Astrocyte (in vitro differentiated cells and primary cell): ENCODE data around the gene PRR7. TPM values are rescaled to one million over a fixed set of nuclear protein-coding genes. Genes with fewer than 3 reads are reported as not detected.
A peak's percentile ranks its signal among the peaks of the same experiment; 100 is the strongest.

Experiments
- DNase-seq: peaks from one replicate; pipeline ENCODE4 v3.0.0-alpha.2; 2010; ENCODE audit warnings: low read depth
- FAIRE-seq: peaks from 2 replicates; lab custom pipeline; 2011; peaks lifted over from hg19 to GRCh38; lab: Jason Lieb, UNC
- H2AFZ ChIP-seq: 2 replicates; pipeline ENCODE4 v1.6.0; 2012; ENCODE audit warnings: low read depth, low read length, inconsistent platforms
- H3K27ac ChIP-seq: 2 replicates; pipeline ENCODE4 v1.5.1; 2011; ENCODE audit warnings: low read depth, low read length, inconsistent platforms
- H3K27me3 ChIP-seq: 2 replicates; pipeline ENCODE4 v1.6.0; 2011; ENCODE audit warnings: low read length, inconsistent platforms; ENCODE audit not compliant: insufficient read depth
- H3K36me3 ChIP-seq: 2 replicates; pipeline ENCODE4 v1.5.1; 2011; ENCODE audit warnings: low read length, inconsistent platforms; ENCODE audit not compliant: insufficient read depth
- H3K4me1 ChIP-seq: 2 replicates; pipeline ENCODE4 v1.5.1; 2011; ENCODE audit warnings: low read length, inconsistent platforms; ENCODE audit not compliant: insufficient read depth
- H3K4me2 ChIP-seq: 2 replicates; pipeline ENCODE4 v1.6.0; 2012; ENCODE audit warnings: low read length, inconsistent platforms
- H3K4me3 ChIP-seq: 2 replicates; pipeline ENCODE4 v1.5.1; 2011; ENCODE audit warnings: low read depth, mild to moderate bottlenecking, low read length, inconsistent platforms; ENCODE audit not compliant: insufficient read depth
- H3K79me2 ChIP-seq: 2 replicates; pipeline ENCODE4 v1.6.0; 2012; ENCODE audit warnings: mild to moderate bottlenecking, low read length, inconsistent platforms; ENCODE audit not compliant: insufficient read depth
- H3K9ac ChIP-seq: 2 replicates; pipeline ENCODE4 v1.6.0; 2012; ENCODE audit warnings: mild to moderate bottlenecking, low read length, inconsistent platforms
- H3K9me3 ChIP-seq: 2 replicates; pipeline ENCODE4 v1.5.1; 2012; ENCODE audit warnings: low read depth, mild to moderate bottlenecking, low read length, inconsistent platforms; ENCODE audit not compliant: insufficient read depth
- H4K20me1 ChIP-seq: 2 replicates; pipeline ENCODE4 v1.6.0; 2012; ENCODE audit warnings: low read length, inconsistent platforms; ENCODE audit not compliant: insufficient read depth
- H3K27ac Mint-ChIP-seq: one replicate; pipeline ENCODE4 v1.8.0; 2021; ENCODE audit warnings: mild to moderate bottlenecking, mixed read lengths; ENCODE audit not compliant: unreplicated experiment
- H3K27me3 Mint-ChIP-seq: one replicate; pipeline ENCODE4 v1.8.0; 2021; ENCODE audit warnings: low read depth, mixed read lengths; ENCODE audit not compliant: unreplicated experiment
- H3K36me3 Mint-ChIP-seq: one replicate; pipeline ENCODE4 v1.8.0; 2021; ENCODE audit warnings: low read depth, mixed read lengths; ENCODE audit not compliant: unreplicated experiment
- H3K4me1 Mint-ChIP-seq: one replicate; pipeline ENCODE4 v1.8.0; 2021; ENCODE audit warnings: low read depth, mixed read lengths; ENCODE audit not compliant: unreplicated experiment
- H3K4me3 Mint-ChIP-seq: one replicate; pipeline ENCODE4 v1.8.0; 2021; ENCODE audit warnings: mild to moderate bottlenecking, moderate library complexity, mixed read lengths; ENCODE audit not compliant: unreplicated experiment
- H3K9me3 Mint-ChIP-seq: one replicate; pipeline ENCODE4 v1.8.0; 2021; ENCODE audit warnings: mild to moderate bottlenecking, mixed read lengths; ENCODE audit not compliant: unreplicated experiment
- CTCF ChIP-seq: IDR thresholded peaks from 2 replicates; pipeline ENCODE4 v1.5.1; 2011; ENCODE audit warnings: low read depth, mild to moderate bottlenecking, inconsistent platforms, low read length, moderate library complexity; ENCODE audit not compliant: insufficient read depth
- EZH2 ChIP-seq: IDR thresholded peaks from 2 replicates; pipeline ENCODE4 v1.6.1; 2012; ENCODE audit warnings: mild to moderate bottlenecking, low read length, inconsistent platforms; ENCODE audit not compliant: insufficient read depth
- total RNA-seq: library from RNA; stranded (reverse); gene quantifications from 2 replicates; pipeline ENCODE4 v1.2.1, GENCODE V29; 2021

Gene PRR7
- total RNA-seq, 1 donor from 2014 or later = 9.9 TPM

GRCh38 chr5:177467436-177467835, 20.8 kb downstream of the PRR7 start:
- peaks cover 46% of the 10 kb centered on the region for H3K4me1 ChIP-seq
- H2AFZ ChIP-seq = no peak overlapping the region
- no peaks in the 10 kb centered on the region for H3K9me3 ChIP-seq
- no peak overlapping the region for H3K9ac ChIP-seq
- H3K4me3 ChIP-seq = no peak overlapping the region
- H3K4me2 ChIP-seq = no peak overlapping the region
- peaks cover 41% of the 10 kb centered on the region for H3K36me3 ChIP-seq
- peaks cover 82% of the 10 kb centered on the region for H3K79me2 ChIP-seq
- Mint-ChIP-seq H3K4me1 (peaks cover 35% of the 10 kb centered on the region), H3K27ac (no peak overlapping the region), H3K36me3 (peaks cover 33% of the 10 kb centered on the region), H3K27me3 (no peaks in the 10 kb centered on the region), H3K9me3 (no peaks in the 10 kb centered on the region), H3K4me3 (no peak overlapping the region)
- FAIRE-seq (no peak), DNase-seq (no peak)
- no peaks in the 10 kb centered on the region for H3K27me3 ChIP-seq
- no peak for TF ChIP-seq CTCF
- no peak for TF ChIP-seq EZH2
- H4K20me1 ChIP-seq = peaks cover 88% of the 10 kb centered on the region
- H3K27ac ChIP-seq = no peak overlapping the region

- Histone ChIP-seq H3K79me2 (peaks cover 82% of the 10 kb centered on the region), H3K27me3 (no peaks in the 10 kb centered on the region), H3K36me3 (peaks cover 40% of the 10 kb centered on the region), H3K4me3 (no peak overlapping the region), H3K9me3 (no peaks in the 10 kb centered on the region), H2AFZ (no peak overlapping the region), H4K20me1 (peaks cover 83% of the 10 kb centered on the region), H3K9ac (peak overlapping the region; percentile 94), H3K4me1 (peaks cover 46% of the 10 kb centered on the region), H3K4me2 (peak overlapping the region; percentile 99), H3K27ac (peak overlapping the region; percentile 81)
- FAIRE-seq (no peak), DNase-seq (no peak)
- H3K27me3 Mint-ChIP-seq = no peaks in the 10 kb centered on the region
- peak overlapping the region; percentile 68 for H3K4me3 Mint-ChIP-seq
- TF ChIP-seq CTCF (no peak), EZH2 (no peak)
- H3K4me1 Mint-ChIP-seq = peaks cover 33% of the 10 kb centered on the region
- peaks cover 30% of the 10 kb centered on the region for H3K36me3 Mint-ChIP-seq
- no peaks in the 10 kb centered on the region for H3K9me3 Mint-ChIP-seq
- peak overlapping the region; percentile 96 for H3K27ac Mint-ChIP-seq
These were observed 21.7 kb downstream of the PRR7 start for GRCh38 chr5:177468329-177468684.

- H3K4me1 ChIP-seq = peaks cover 47% of the 10 kb centered on the region
- H3K4me2 ChIP-seq = peak overlapping the region; percentile 99
- H3K27me3 ChIP-seq = no peaks in the 10 kb centered on the region
- Mint-ChIP-seq H3K4me3 (peak overlapping the region; percentile 68), H3K9me3 (no peaks in the 10 kb centered on the region), H3K27me3 (no peaks in the 10 kb centered on the region), H3K27ac (peak overlapping the region; percentile 96), H3K4me1 (peaks cover 35% of the 10 kb centered on the region), H3K36me3 (peaks cover 26% of the 10 kb centered on the region)
- no peak overlapping the region for H3K4me3 ChIP-seq
- H3K79me2 ChIP-seq = peaks cover 78% of the 10 kb centered on the region
- H2AFZ ChIP-seq = no peak overlapping the region
- FAIRE-seq (no peak), DNase-seq (peak; percentile 69)
- H4K20me1 ChIP-seq = peaks cover 78% of the 10 kb centered on the region
- H3K9me3 ChIP-seq = no peaks in the 10 kb centered on the region
- peak overlapping the region; percentile 81 for H3K27ac ChIP-seq
- H3K36me3 ChIP-seq = peaks cover 37% of the 10 kb centered on the region
- peak overlapping the region; percentile 94 for H3K9ac ChIP-seq
- TF ChIP-seq EZH2 (no peak), CTCF (no peak)
These were observed 22.3 kb downstream of the PRR7 start for GRCh38 chr5:177468685-177469628.
